IPS-18c (cell line): ENCODE data around the gene RAB34.

Experiments
- H3K4me3 ChIP-seq: 2 replicates; pipeline ENCODE4 v1.7.0; 2013; ENCODE audit warnings: low read depth, mild to moderate bottlenecking, low read length, moderate library complexity; ENCODE audit not compliant: insufficient read depth
- H3K9me3 ChIP-seq: one replicate; pipeline ENCODE4 v1.6.1; 2013; ENCODE audit warnings: mild to moderate bottlenecking, low read length, moderate library complexity; ENCODE audit not compliant: control insufficient read depth, insufficient read depth

RAB34 gene

GRCh38 chr17:28669918-28670317 is 47.8 kb downstream of the RAB34 start:
- no peak overlapping the region for H3K4me3 ChIP-seq

GRCh38 chr17:28667870-28668269 is 49.8 kb downstream of the RAB34 start:
- H3K9me3 ChIP-seq: no peaks in the 10 kb centered on the region
- H3K4me3 ChIP-seq: no peak overlapping the region

More at GRCh38 chr17:28669918-28670317, 47.8 kb downstream of the RAB34 start:
- H3K9me3 ChIP-seq: no peaks in the 10 kb centered on the region

- Histone ChIP-seq H3K9me3 (peaks cover 5% of the 10 kb centered on the region), H3K4me3 (no peak overlapping the region)
Observed at GRCh38 chr17:28665994-28666393, 51.7 kb downstream of the RAB34 start.
